ENCODE measurements around the gene MORN1. TPM values are rescaled to one million over a fixed set of nuclear protein-coding genes. Genes with fewer than 3 reads are reported as not detected.

Gene MORN1
- total and polyA plus RNA-seq, 2 of the 8 experiments (the other 6 are each of a cell fraction or from before 2014, with no cell fraction given): 5.0 to 9.1 TPM

GRCh38 chr1:2356911-2357845 lies 34.2 kb downstream of the MORN1 start:
- Histone ChIP-seq H3K9me3 (ENCODE audit: insufficient read depth in 2 of 2, low read depth in 1 of 2, low read length in 1 of 2) (no peaks in the 10 kb centered on the region), H3K14ac (ENCODE audit: insufficient read length) (no peak overlapping the region), H4K5ac (ENCODE audit: insufficient read length, low read depth, low read length) (no peak overlapping the region), H3K23ac (ENCODE audit: insufficient read length) (no peak overlapping the region), H3K79me1 (ENCODE audit: low read depth, low read length) (no peaks in the 10 kb centered on the region), H3K18ac (ENCODE audit: extremely low read depth, low read length) (no peak overlapping the region), H3K56ac (replicated peaks; ENCODE audit: insufficient read length, low read depth, low read length) (no peak overlapping the region), H3K27me3 (replicated peaks in 1 of 4; ENCODE audit: control insufficient read depth in 3 of 4, extremely low read depth in 1 of 4, insufficient read depth in 3 of 4, low read length in 3 of 4) (no peaks in the 10 kb centered on the region), H4K91ac (replicated peaks; ENCODE audit: insufficient read length, low read length) (no peak overlapping the region), H4K20me1 (replicated peaks in 1 of 2; ENCODE audit: control insufficient read depth in 1 of 2, insufficient read depth in 2 of 2, low read length in 2 of 2) (no peaks in the 10 kb centered on the region), H2AFZ (ENCODE audit: low read length) (no peak overlapping the region), H2BK20ac (ENCODE audit: low read length) (no peak overlapping the region), H3K4me1 (replicated peaks in 1 of 4; ENCODE audit: control insufficient read depth in 3 of 4, insufficient read depth in 4 of 4, low read length in 3 of 4) (no peaks in the 10 kb centered on the region; a peak in 1 of 7 replicates), H3K9ac (replicated peaks in 1 of 4; ENCODE audit: extremely low read depth in 1 of 4, low read depth in 3 of 4, low read length in 3 of 4) (no peak overlapping the region), H3K4ac (replicated peaks; ENCODE audit: insufficient read length, low read depth, low read length) (no peak overlapping the region), H3K27ac (ENCODE audit: low read depth, low read length) (no peak overlapping the region), H2BK120ac (replicated peaks; ENCODE audit: low read depth, low read length) (no peak overlapping the region), H2BK12ac (ENCODE audit: low read depth, low read length) (no peak overlapping the region), H3K4me3 (ENCODE audit: extremely low read depth in 1 of 4, insufficient read depth in 2 of 4, low read depth in 3 of 4, low read length in 4 of 4) (no peak overlapping the region), H4K8ac (ENCODE audit: extremely low read depth, insufficient read depth, low read length) (peak overlapping the region; percentile 68; the same call in 1 of the 2 replicates), H2BK5ac (ENCODE audit: low read depth, low read length) (no peak overlapping the region), H3K23me2 (ENCODE audit: low read depth, low read length) (no peaks in the 10 kb centered on the region), H2AK5ac (ENCODE audit: low read depth, low read length) (no peak overlapping the region), H3K4me2 (ENCODE audit: insufficient read depth in 1 of 2, low read depth in 2 of 2, low read length in 2 of 2) (no peak overlapping the region), H2BK15ac (ENCODE audit: low read length) (no peak overlapping the region), H3K36me3 (ENCODE audit: control insufficient read depth in 2 of 4, insufficient read depth in 4 of 4, low read length in 3 of 4) (no peaks in the 10 kb centered on the region), H3K79me2 (ENCODE audit: control insufficient read depth in 1 of 2, insufficient read depth in 2 of 2, low read length in 2 of 2) (no peaks in the 10 kb centered on the region)
- FAIRE-seq (no peak), DNase-seq (ENCODE audit: low read depth in 1 of 2, low spot score in 2 of 2) (no peak)
- 89% methylated on average over 21 of the region's 37 CpGs; no CpG with 5 or more reads in 1 of the 2 experiments for WGBS, 2 experiments (ENCODE audit: extremely low coverage in 1 of 2, insufficient coverage in 1 of 2, insufficient read length in 1 of 2, insufficient replicate concordance in 2 of 2, low coverage in 1 of 2, low lambda C conversion rate in 2 of 2, missing lambda C conversion rate in 1 of 2)
- POLR2A ChIA-PET (ENCODE audit: partially characterized antibody): interaction anchor here (0.6 to 1.1 kb wide), 2 partner anchors 109 to 700 kb away, joined by 3 read pairs; no protein-coding TSS in a partner anchor
- CTCF ChIA-PET (ENCODE audit: partially characterized antibody): interaction anchor here (1.0 to 2.5 kb wide), 7 partner anchors 25 to 185 kb away, joined by 3 to 17 read pairs (median 4); partner anchors contain the start of gene FAAP20
- no peak for TF ChIP-seq KDM1A (IDR thresholded peaks at IDR 0.05; ENCODE audit: borderline replicate concordance, low read length)
- TF ChIP-seq SP2 (IDR thresholded peaks at IDR 0.05; ENCODE audit: low read length): no peak
- no peak for TF ChIP-seq SIN3A (conservative IDR thresholded peaks at IDR 0.05 in 1 of 2, IDR thresholded peaks at IDR 0.05 in 1 of 2; ENCODE audit: low read depth in 1 of 2, low read length in 2 of 2)
- TF ChIP-seq FOSL1 (IDR thresholded peaks at IDR 0.05; ENCODE audit: insufficient read depth, low read depth, low read length): no peak
- TF ChIP-seq HDAC6 (IDR thresholded peaks at IDR 0.05; ENCODE audit: low read depth, low read length): no peak
- no peak for TF ChIP-seq RAD21 (IDR thresholded peaks at IDR 0.05 in 1 of 2, conservative IDR thresholded peaks at IDR 0.05 in 1 of 2; ENCODE audit: low read depth in 2 of 2, low read length in 2 of 2)
- no peak for TF ChIP-seq CBX5 (IDR thresholded peaks at IDR 0.05; ENCODE audit: low read depth, low read length)
- no peak for TF ChIP-seq CEBPB (IDR thresholded peaks at IDR 0.05; ENCODE audit: low read depth, low read length)
- TF ChIP-seq PHF8 (conservative IDR thresholded peaks at IDR 0.05; ENCODE audit: low read depth, low read length): no peak
- no peak for TF ChIP-seq ZNF274 (IDR thresholded peaks at IDR 0.05; ENCODE audit: borderline replicate concordance, extremely low read depth, low read length)

Data from H1 (cell line).